ENCODE data around the gene ALDH2.

ALDH2 gene

DNA sequence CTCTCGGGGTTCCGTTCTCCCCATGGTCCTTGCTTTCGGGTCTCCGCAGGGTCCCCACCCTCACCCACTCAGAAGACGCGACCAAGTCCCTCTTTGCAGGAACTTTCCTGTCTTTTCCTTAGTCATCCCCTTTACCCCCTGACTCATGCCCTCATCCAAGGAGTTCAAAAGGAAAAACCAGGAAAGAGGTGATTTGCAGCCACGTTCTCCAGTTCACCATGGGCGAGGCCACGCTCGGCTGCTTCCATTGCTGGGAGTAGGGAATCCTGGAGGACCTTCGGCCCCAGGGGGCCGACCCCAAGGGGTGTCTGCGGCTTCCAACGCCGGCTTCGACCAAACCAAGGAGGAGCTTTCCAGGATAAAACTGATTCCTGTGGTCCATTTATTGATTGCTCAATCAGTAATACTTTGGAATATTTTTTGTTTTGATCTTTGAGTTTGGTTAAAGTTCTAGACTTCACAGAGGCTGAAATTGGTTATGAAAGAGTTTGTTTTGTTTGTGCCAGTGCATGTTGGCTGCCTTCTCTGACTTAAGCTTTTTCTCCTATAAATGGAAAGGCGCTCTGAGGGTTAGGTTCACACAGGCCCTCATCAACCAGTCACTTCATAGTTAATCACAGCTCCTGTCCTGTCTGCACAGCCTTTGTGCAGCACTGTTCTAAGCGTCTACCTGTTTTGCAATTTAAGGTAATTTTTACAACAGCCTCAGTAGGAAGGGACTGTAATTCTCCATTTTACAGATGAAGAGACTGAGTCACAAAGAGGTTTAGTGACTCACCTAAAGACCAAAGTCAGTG, 827 bp downstream of the ALDH2 start:
- DNase-seq (ENCODE audit: low spot score): no peak
- in situ Hi-C loops (cut with MboI; ENCODE audit: low sequenced_read_pairs, unreplicated experiment): no loop called here
- TF ChIP-seq, protein P1, sequence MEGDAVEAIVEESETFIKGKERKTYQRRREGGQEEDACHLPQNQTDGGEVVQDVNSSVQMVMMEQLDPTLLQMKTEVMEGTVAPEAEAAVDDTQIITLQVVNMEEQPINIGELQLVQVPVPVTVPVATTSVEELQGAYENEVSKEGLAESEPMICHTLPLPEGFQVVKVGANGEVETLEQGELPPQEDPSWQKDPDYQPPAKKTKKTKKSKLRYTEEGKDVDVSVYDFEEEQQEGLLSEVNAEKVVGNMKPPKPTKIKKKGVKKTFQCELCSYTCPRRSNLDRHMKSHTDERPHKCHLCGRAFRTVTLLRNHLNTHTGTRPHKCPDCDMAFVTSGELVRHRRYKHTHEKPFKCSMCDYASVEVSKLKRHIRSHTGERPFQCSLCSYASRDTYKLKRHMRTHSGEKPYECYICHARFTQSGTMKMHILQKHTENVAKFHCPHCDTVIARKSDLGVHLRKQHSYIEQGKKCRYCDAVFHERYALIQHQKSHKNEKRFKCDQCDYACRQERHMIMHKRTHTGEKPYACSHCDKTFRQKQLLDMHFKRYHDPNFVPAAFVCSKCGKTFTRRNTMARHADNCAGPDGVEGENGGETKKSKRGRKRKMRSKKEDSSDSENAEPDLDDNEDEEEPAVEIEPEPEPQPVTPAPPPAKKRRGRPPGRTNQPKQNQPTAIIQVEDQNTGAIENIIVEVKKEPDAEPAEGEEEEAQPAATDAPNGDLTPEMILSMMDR (IDR thresholded peaks at IDR 0.05; ENCODE audit: borderline replicate concordance, control extremely low read depth, extremely low read depth, insufficient read depth, missing control alignments): no peak

GRCh38 chr12:111768159-111768895, 1.6 kb downstream of the ALDH2 start:
- in situ Hi-C loops (cut with MboI; ENCODE audit: low sequenced_read_pairs, unreplicated experiment): no loop called here
- DNase-seq (ENCODE audit: low spot score): no peak
- TF ChIP-seq, protein P1 (IDR thresholded peaks at IDR 0.05; ENCODE audit: borderline replicate concordance, control extremely low read depth, extremely low read depth, insufficient read depth, missing control alignments): no peak

- TF ChIP-seq, protein P1 (IDR thresholded peaks at IDR 0.05; ENCODE audit: borderline replicate concordance, control extremely low read depth, extremely low read depth, insufficient read depth, missing control alignments): no peak
- no peak for DNase-seq (ENCODE audit: low spot score)
- in situ Hi-C loops (cut with MboI; ENCODE audit: low sequenced_read_pairs, unreplicated experiment): no loop called here
Measured at GRCh38 chr12:111769599-111769998, 2.9 kb downstream of the ALDH2 start.

GRCh38 chr12:111773801-111774551, 7.2 kb downstream of the ALDH2 start:
- in situ Hi-C loops (cut with MboI; ENCODE audit: low sequenced_read_pairs, unreplicated experiment): no loop called here
- TF ChIP-seq, protein P1 (IDR thresholded peaks at IDR 0.05; ENCODE audit: borderline replicate concordance, control extremely low read depth, extremely low read depth, insufficient read depth, missing control alignments): no peak
- peak; percentile 62 for DNase-seq (ENCODE audit: low spot score)

- TF ChIP-seq, protein P1 (IDR thresholded peaks at IDR 0.05; ENCODE audit: borderline replicate concordance, control extremely low read depth, extremely low read depth, insufficient read depth, missing control alignments): no peak
- peak; percentile 84 for DNase-seq (ENCODE audit: low spot score)
- in situ Hi-C loops (cut with MboI; ENCODE audit: low sequenced_read_pairs, unreplicated experiment): no loop called here
Measured at GRCh38 chr12:111775205-111776193, 8.8 kb downstream of the ALDH2 start.

Measured in GM13976 (cell line).